ENCODE data around the gene FRMD3.

Gene FRMD3

DNA sequence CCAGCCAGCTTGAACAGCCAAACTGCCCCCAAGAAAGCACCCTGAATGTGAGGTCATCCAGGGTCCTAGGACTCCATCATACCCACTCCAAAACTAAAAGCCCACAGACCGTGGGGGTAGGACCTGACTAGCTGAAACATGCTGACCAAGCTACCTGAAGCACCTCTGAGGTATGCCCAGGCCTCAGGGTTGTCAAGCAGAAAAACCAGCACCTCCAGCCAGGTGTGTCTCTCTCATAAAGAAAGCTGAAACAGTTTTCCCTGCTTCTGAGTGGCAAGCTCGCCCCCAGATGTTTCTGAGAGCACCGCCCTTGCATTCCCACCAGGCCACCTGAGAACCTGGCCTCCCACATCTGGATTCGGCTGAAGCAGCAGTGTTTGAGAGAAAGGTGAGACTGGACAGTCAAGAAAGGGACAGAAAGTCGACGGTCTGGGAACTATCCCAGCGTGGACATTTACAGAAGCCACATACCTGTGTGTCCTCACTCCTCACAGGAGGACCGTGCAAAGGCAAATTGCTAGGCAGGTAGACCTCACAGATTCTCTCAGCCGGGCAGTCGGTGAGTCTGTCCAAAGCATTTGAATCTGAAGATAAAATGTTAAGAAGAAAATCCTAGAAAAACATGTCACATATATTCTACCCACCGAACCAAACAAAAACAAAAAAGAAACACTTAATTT is 319.6 kb downstream of the FRMD3 start:
- DNase-seq: no peak

DNA sequence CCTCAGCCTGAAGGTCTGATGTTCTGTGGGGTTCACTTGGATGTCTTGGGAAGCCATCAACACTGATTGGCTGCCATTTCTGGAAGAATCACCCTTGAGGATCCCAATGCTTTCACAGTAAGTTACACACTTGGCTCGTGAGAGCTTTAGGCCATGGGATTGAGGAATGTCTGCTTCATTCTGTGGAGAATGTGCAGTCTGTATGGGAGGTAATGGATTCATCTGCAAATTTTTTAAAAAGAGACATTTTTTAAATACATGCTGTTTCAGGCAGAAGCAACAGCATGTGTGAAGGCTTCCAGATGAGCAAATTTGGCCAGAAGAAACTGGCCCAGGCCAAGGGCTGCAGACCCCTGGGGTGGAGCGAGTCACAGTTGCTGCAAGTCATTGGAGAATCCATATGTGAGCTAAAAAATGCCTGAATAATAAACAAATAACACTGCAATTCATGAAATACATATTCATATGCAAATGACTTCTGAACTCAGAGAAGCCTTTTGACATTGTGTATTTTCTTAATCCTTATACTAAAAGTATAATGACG is 328.9 kb downstream of the FRMD3 start:
- no peak for DNase-seq

DNA sequence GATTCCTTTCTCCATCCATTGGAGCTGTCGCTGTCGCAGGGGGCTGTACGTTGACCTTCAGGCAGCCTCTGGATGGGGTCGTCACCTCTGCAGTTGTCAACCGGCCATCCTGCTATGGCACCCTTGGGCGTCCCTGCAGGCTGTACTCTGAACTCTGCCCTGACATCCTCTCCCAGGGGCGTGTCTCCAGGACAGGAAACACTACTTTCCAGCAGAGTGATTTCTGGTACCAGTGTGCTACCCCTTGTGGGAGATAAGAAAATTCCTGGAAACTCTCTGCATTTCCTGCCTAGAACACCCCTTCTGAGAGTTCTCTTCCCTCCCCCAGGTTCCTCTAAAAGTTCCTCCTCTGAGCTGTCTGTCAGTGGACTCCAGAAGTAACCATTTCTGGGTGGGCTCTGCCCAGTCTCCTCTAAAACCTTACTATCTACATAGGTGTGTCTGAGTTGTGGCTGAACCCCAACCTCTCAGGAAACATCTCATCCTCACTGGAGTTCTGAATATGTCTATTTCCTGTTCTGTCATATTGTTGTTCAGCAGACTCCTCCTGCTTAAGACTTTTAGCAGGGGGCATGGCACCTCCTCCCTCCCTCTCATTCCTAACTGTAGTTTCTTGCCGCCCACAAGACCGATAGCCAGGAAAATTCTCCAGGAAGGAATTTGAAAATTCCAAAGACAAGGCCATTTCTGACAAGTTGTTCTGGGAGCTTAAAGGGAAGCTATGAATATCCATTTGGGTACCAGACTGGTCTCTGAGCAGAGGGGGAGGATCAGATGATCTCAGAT is 329.9 kb downstream of the FRMD3 start:
- no peak for DNase-seq

DNA sequence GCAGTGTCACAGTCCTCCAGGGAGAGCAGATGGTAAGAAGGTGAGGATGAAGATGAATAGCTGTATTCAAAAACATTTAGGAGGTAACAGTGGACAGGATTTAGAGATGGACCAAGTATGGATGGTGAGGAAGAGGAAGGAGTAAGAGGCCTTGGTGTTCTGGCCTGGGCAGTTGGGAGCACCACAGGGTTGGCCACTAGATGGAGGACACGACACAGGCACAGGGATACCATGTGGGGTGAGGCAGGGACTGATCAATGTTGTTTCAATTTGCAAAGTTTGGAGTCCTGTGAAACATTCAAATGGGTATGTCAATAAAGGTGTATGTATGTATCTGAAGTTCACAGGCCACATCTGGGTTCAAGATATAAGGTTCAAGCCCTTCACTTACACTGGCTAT is 334.2 kb downstream of the FRMD3 start:
- no peak for DNase-seq

DNA sequence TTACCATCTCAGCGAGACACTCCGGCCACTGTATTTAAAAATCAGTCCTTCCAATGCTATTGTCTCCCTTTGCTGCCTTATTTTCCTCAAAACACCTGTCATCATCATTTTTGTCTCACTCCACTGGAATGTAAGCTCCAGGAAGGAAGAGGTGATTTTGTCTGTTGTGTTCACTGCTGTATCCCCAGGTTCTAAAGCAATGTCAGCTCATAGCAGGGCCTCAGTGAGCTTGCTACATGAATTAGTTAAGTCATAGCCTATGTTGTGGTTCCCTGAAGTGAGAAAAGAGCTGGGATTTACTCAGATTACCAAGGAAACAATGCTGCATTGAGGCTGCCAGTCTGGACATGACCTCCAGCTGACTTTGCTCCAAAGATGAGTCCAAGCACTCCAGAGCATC is 337.7 kb downstream of the FRMD3 start:
- no peak for DNase-seq

DNA sequence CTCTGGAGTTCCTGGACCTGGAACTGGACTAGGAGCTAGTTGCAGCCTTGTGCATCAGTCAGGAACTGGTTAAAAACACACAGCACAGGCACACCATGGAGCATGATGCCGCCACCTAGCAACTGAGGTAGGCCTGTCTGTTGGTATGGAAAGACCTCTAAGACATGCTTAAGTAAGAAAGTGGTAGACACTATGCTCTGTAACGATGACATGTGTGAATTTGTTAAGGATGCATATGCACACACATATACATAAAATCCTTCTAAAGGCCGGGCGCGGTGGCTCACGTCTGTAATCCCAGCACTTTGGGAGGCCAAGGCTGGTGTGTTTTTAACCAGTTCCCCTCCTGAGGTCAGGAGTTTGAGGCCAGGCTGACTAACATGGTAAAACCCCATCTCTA is 338.4 kb downstream of the FRMD3 start:
- no peak for DNase-seq

DNA sequence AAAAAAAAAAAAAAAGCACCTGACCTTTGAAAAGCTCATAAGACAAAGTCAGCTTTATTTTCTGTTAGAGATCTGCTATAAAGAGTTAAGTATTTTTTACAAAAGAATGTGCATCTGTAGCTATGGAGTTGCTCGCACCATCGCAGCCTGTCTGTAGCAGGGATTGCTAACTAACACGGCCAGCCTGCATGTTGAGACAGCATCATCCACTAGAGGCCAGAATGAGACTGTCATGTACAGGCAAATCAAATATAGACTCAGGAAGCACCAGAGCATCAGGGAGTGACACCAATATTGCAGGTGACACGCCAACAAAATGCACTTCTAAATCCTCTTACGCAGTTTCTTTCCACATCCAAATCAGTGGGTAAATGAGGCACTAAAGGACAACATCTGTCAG is 339.0 kb downstream of the FRMD3 start:
- no peak for DNase-seq

DNA sequence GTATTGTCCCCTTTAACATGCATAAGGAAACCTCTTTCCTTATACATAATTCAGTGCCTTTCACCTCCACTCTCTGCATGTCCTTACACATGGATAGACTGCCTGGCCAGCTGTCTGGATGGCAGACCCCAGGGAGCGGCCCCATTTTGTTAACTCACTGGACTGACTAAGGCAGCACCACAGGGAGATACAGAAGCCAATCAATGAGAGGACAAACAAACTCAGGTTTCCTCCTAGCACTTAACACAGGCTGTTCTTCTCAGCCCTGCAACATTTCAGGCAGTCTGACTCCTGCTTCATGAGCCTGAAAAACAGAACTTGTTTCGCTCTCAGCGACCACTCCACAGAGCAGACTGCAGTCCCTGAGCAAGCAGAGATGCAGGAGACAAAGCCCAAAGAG is 339.8 kb downstream of the FRMD3 start:
- DNase-seq: no peak

DNA sequence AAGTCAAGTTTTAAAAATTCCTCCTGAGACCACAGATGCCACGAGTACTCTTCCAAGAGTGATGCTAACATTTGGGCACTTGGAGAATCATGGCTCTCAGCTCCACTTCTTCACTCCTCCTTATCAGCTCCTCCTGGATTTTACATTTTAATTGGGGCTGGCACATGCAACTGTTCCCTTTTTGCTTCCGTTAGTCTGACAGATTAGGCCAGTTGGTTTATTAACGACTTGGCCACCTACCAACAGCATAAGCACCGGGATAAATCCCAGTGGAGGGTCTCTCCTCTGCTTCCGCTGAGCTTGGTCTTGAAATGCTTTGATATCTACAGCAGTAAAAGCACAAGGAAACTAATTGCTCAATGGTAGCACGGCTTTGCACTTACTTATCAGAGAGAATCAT is 340.6 kb downstream of the FRMD3 start:
- no peak for DNase-seq

DNA sequence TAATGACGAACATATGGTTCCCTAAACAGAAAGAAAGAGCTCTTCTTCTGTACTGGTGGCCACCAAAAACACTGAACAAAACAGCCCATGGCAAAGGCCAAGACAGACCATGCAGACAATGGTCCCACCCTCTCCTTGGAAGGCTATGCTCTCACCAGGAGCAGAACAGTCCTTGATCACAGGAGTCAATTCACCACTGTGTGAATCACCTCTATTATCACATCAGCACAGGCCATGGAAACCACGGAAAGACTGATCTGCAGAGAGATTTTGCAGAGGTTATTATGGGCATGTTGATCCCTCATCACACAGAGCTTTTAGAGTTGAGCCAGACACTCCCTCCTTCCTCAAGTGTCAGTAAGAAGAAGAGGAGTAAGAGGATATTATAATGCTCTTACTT is 341.3 kb downstream of the FRMD3 start:
- no peak for DNase-seq
